Endothelial cell of umbilical vein (primary cell): Measurements from ENCODE around the gene HTN3. TPM values are rescaled to one million over a fixed set of nuclear protein-coding genes. Genes with fewer than 3 reads are reported as not detected.
"Not testable (repeated sequence)": the region's sequence is repeated elsewhere in the genome, so short reads cannot be mapped to it uniquely, and the experiment has no call there.

Experiments used
- BruUV-seq: library from RNA; stranded (reverse); fragments of 400-500 nt; replicated peaks from 2 replicates; lab custom pipeline; 2021; lab: Mats Ljungman, UMichigan
- CTCF ChIA-PET: fragments of 300-600, 350-600 bp; sonication (Branson Sonifier 250); formaldehyde crosslinking; loops from one replicate; lab custom pipeline; 2021; ENCODE audit warnings: antibody characterized with exemption, inconsistent platforms; lab: Charles Lee
- POLR2A ChIA-PET: fragments of 300-600, 350-600 bp; sonication (Branson Sonifier 250); formaldehyde crosslinking; loops from one replicate; lab custom pipeline; 2021; ENCODE audit warnings: antibody characterized with exemption, inconsistent platforms; lab: Charles Lee
- DNase-seq: peaks from one replicate; pipeline ENCODE4 v3.0.0-alpha.2; 2011; ENCODE audit warnings: low read depth, low spot score
- FAIRE-seq: peaks from 2 replicates; lab custom pipeline; 2011; peaks lifted over from hg19 to GRCh38; lab: Jason Lieb, UNC
- H2AFZ ChIP-seq: 2 replicates; pipeline ENCODE4 v1.6.0; 2012; ENCODE audit warnings: low read depth, low read length, control low read depth, inconsistent platforms
- H3K27ac ChIP-seq: 2 replicates; pipeline ENCODE4 v1.5.1; 2011; ENCODE audit warnings: low read depth, mild to moderate bottlenecking, control low read depth, low read length, moderate library complexity; ENCODE audit not compliant: insufficient read depth
- H3K27me3 ChIP-seq, 2 experiments: 2 replicates each; pipeline versions ENCODE4 v1.6.0 to v1.6.1; 2011; ENCODE audit warnings: low read length in 2 of 2, mixed read lengths in 1 of 2; ENCODE audit not compliant: control insufficient read depth in 2 of 2, insufficient read depth in 2 of 2
- H3K36me3 ChIP-seq, 2 experiments: 2 replicates in 1 of 2; 3 replicates in 1 of 2; pipeline ENCODE4 v1.5.1; 2011; ENCODE audit warnings: low read length in 2 of 2, mild to moderate bottlenecking in 1 of 2, moderate library complexity in 1 of 2; ENCODE audit not compliant: control insufficient read depth in 2 of 2, insufficient read depth in 2 of 2; ENCODE audit errors: extremely low read depth in 1 of 2
- H3K4me1 ChIP-seq: 3 replicates; pipeline ENCODE4 v1.5.1; 2011; ENCODE audit warnings: mild to moderate bottlenecking, low read length; ENCODE audit not compliant: control insufficient read depth, insufficient read depth; ENCODE audit errors: extremely low read depth
- H3K4me2 ChIP-seq: 2 replicates; pipeline ENCODE4 v1.6.1; 2011; ENCODE audit warnings: low read length, control low read depth, mixed read lengths; ENCODE audit not compliant: insufficient read depth
- H3K4me3 ChIP-seq, 3 experiments: fragments of 200-600 bp in 1 of 3; sonication (generic), shearing (Covaris generic) in 1 of 3; replicated peaks in 1 of 3; 2 replicates each; pipeline ENCODE4 v1.5.1; 2011 to 2016; ENCODE audit warnings: control low read depth in 3 of 3, low read length in 3 of 3, mild to moderate bottlenecking in 2 of 3, inconsistent platforms in 1 of 3, low read depth in 1 of 3, moderate library complexity in 1 of 3; ENCODE audit not compliant: insufficient read depth in 1 of 3
- H3K79me2 ChIP-seq: 2 replicates; pipeline ENCODE4 v1.6.0; 2012; ENCODE audit warnings: low read length, inconsistent platforms; ENCODE audit not compliant: control insufficient read depth, insufficient read depth
- H3K9ac ChIP-seq: replicated peaks from 2 replicates; pipeline ENCODE3; 2011; ENCODE audit warnings: low read length, control low read depth; ENCODE audit not compliant: insufficient read depth; ENCODE audit errors: extremely low read depth
- H3K9me1 ChIP-seq: replicated peaks from 3 replicates; pipeline ENCODE4 v1.6.0; 2011; ENCODE audit warnings: mild to moderate bottlenecking, low read length; ENCODE audit not compliant: control insufficient read depth, insufficient read depth; ENCODE audit errors: extremely low read depth
- H3K9me3 ChIP-seq: replicated peaks from 2 replicates; pipeline ENCODE4 v1.5.1; 2012; ENCODE audit warnings: low read length, inconsistent platforms; ENCODE audit not compliant: control insufficient read depth, insufficient read depth
- H4K20me1 ChIP-seq: replicated peaks from 2 replicates; pipeline ENCODE3; 2011; ENCODE audit warnings: mild to moderate bottlenecking, low read length; ENCODE audit not compliant: control insufficient read depth, insufficient read depth; ENCODE audit errors: extremely low read depth
- CTCF ChIP-seq, 2 donors: IDR thresholded peaks; 1 replicate in 1 of 2; 2 replicates in 1 of 2; pipeline ENCODE4 v1.5.1; 2011; ENCODE audit warnings: low read length in 2 of 2, mild to moderate bottlenecking in 2 of 2, moderate library complexity in 2 of 2, control low read depth in 1 of 2, inconsistent platforms in 1 of 2, low read depth in 1 of 2; ENCODE audit not compliant: insufficient read depth in 1 of 2; ENCODE audit errors: extremely low read depth in 1 of 2
- EZH2 ChIP-seq: IDR thresholded peaks from 2 replicates; pipeline ENCODE4 v1.6.1; 2012; ENCODE audit warnings: borderline replicate concordance, low read depth, mild to moderate bottlenecking, moderate library complexity, low read length, inconsistent platforms; ENCODE audit not compliant: severe bottlenecking
- FOS ChIP-seq: IDR thresholded peaks from 2 replicates; pipeline ENCODE4 v1.6.1; 2011; ENCODE audit warnings: mild to moderate bottlenecking, low read length, moderate library complexity, borderline replicate concordance; ENCODE audit not compliant: insufficient read depth
- GATA2 ChIP-seq: IDR thresholded peaks from 2 replicates; pipeline ENCODE4 v1.7.0; 2011; ENCODE audit warnings: low read depth, mild to moderate bottlenecking, moderate library complexity, mixed read lengths, low read length; ENCODE audit not compliant: insufficient read length, insufficient read depth
- JUN ChIP-seq: IDR thresholded peaks from 2 replicates; pipeline ENCODE4 v1.6.1; 2011; ENCODE audit warnings: borderline replicate concordance, low read depth; ENCODE audit not compliant: insufficient read length, insufficient read depth
- MAX ChIP-seq: IDR thresholded peaks from 2 replicates; pipeline ENCODE4 v1.6.1; 2011; ENCODE audit not compliant: insufficient read depth, insufficient read length
- MYC ChIP-seq: IDR thresholded peaks from one replicate; pipeline ENCODE4 v1.6.1; 2011; ENCODE audit warnings: mild to moderate bottlenecking, low read depth, low read length
- POLR2AphosphoS5 ChIP-seq: IDR thresholded peaks from 2 replicates; pipeline ENCODE4 v1.6.1; 2012; ENCODE audit warnings: low read depth, mild to moderate bottlenecking, control low read depth, low read length, moderate library complexity; ENCODE audit not compliant: insufficient read depth
- dilution Hi-C: fragments of 300-500 bp; cut with MboI; formaldehyde crosslinking; loops from one replicate; pipeline ENCODE4 v1.15.0; 2019; ENCODE audit warnings: low sequenced_read_pairs; ENCODE audit not compliant: extremely low pct_ligation_motif_present
- intact Hi-C: fragments of 100-400 bp; cut with micrococcal nuclease; formaldehyde crosslinking; loops from one replicate; pipeline ENCODE4 v1.10.0; 2022
- polyA plus RNA-seq, 4 experiments: library from polyadenylated mRNA; depleted of rRNA in 3 of 4; stranded (reverse) in 3 of 4; unstranded in 1 of 4; fragments of >200 nt; gene quantifications; 2 replicates each; pipeline versions ENCODE4 v1.2.1 to v1.2.3, GENCODE V29; 2011 to 2012; ENCODE audit warnings: missing spikeins in 1 of 4
- total RNA-seq: library from RNA; stranded (reverse); gene quantifications from 2 replicates; pipeline ENCODE4 v1.2.3, GENCODE V29; 2021

Gene HTN3
- total and polyA plus RNA-seq, 2 donors (not counting 3 experiments of a cell fraction or from before 2014, with no cell fraction given): not detected

- TF ChIP-seq GATA2 (no peak), FOS (no peak), MYC (no peak), EZH2 (no peak), POLR2AphosphoS5 (no peak), JUN (no peak), CTCF (IDR thresholded peaks at IDR 0.05; ENCODE audit: extremely low read depth in 1 of 2, insufficient read depth in 1 of 2, low read depth in 1 of 2, low read length in 2 of 2) (no peak), MAX (no peak)
- peaks cover 1 to 3% of the 10 kb centered on the region in 2 experiments for H3K27me3 ChIP-seq
- DNase-seq (no peak), FAIRE-seq (no peak)
- dilution Hi-C loops: no loop called here
- no TSS peak for BruUV-seq
- H3K36me3 ChIP-seq: no peaks in the 10 kb centered on the region
- H3K9me3 ChIP-seq: no peaks in the 10 kb centered on the region
- H3K4me1 ChIP-seq: no peaks in the 10 kb centered on the region
- H3K27ac ChIP-seq: no peak overlapping the region
- H2AFZ ChIP-seq: no peak overlapping the region
- H3K9me1 ChIP-seq: no peaks in the 10 kb centered on the region
- POLR2A ChIA-PET: no interaction called here
- no peak overlapping the region for H3K4me2 ChIP-seq
- H3K79me2 ChIP-seq: no peaks in the 10 kb centered on the region
- intact Hi-C loops: no loop called here
- no peak overlapping the region for H3K9ac ChIP-seq
- CTCF ChIA-PET: no interaction called here
- H4K20me1 ChIP-seq: no peaks in the 10 kb centered on the region
- H3K4me3 ChIP-seq: no peak overlapping the region
Observed at GRCh38 chr4:70041652-70042286, 13.5 kb downstream of the HTN3 start.

- CTCF ChIA-PET, DNase-seq, H3K9me1 ChIP-seq, dilution Hi-C loops, H3K4me1 ChIP-seq, intact Hi-C loops, H3K4me3 ChIP-seq, H4K20me1 ChIP-seq, H3K36me3 ChIP-seq, FAIRE-seq, H2AFZ ChIP-seq, POLR2A ChIA-PET, BruUV-seq, H3K27ac ChIP-seq, H3K27me3 ChIP-seq, H3K9me3 ChIP-seq, H3K4me2 ChIP-seq, H3K9ac ChIP-seq, H3K79me2 ChIP-seq: not testable (repeated sequence)
Observed at GRCh38 chr4:70050138-70050537, 21.9 kb downstream of the HTN3 start, which contains the start of gene HTN1. Gene HTN1, plus strand, starts transcription at chr4:70050438. Its CDS starts 2,639 bp downstream, at chr4:70053077.

GRCh38 chr4:70056534-70056933 is 28.3 kb downstream of the HTN3 start:
- H4K20me1 ChIP-seq, dilution Hi-C loops, CTCF ChIA-PET, H2AFZ ChIP-seq, FAIRE-seq, H3K4me2 ChIP-seq, H3K9ac ChIP-seq, DNase-seq, H3K9me3 ChIP-seq, BruUV-seq, H3K27me3 ChIP-seq, H3K9me1 ChIP-seq, H3K36me3 ChIP-seq, H3K4me1 ChIP-seq, POLR2A ChIA-PET, H3K27ac ChIP-seq, H3K79me2 ChIP-seq, intact Hi-C loops, H3K4me3 ChIP-seq: not testable (repeated sequence)
